Smooth muscle cell (in vitro differentiated cells): Measurements from ENCODE around the gene PTGR1. TPM values are rescaled to one million over a fixed set of nuclear protein-coding genes. Genes with fewer than 3 reads are reported as not detected.

Source experiments
- DNase-seq: peaks from one replicate; lab custom pipeline; 2025; ENCODE audit not compliant: unreplicated experiment; lab: John Stamatoyannopoulos, UW
- H2AFZ ChIP-seq: fragments of 200-600 bp; sonication (generic); 2 replicates; pipeline ENCODE4 v1.6.0; 2016; ENCODE audit warnings: antibody characterized with exemption, low read depth, mild to moderate bottlenecking
- H3F3A ChIP-seq: fragments of 200-600 bp; sonication (generic); 2 replicates; pipeline ENCODE4 v1.6.0; 2017; ENCODE audit warnings: antibody characterized with exemption, low read depth
- H3K27ac ChIP-seq: fragments of 200-600 bp; sonication (generic); 2 replicates; pipeline ENCODE4 v1.5.1; 2016; ENCODE audit warnings: low read depth, mild to moderate bottlenecking
- H3K27me3 ChIP-seq: fragments of 200-600 bp; sonication (generic); 2 replicates; pipeline ENCODE4 v1.6.1; 2016; ENCODE audit warnings: low read depth, mild to moderate bottlenecking
- H3K36me3 ChIP-seq: fragments of 200-600 bp; sonication (generic); 2 replicates; pipeline ENCODE4 v1.5.1; 2016; ENCODE audit warnings: low read depth
- H3K4me1 ChIP-seq: fragments of 200-600 bp; sonication (generic); 2 replicates; pipeline ENCODE4 v1.5.1; 2016; ENCODE audit warnings: low read depth
- H3K4me2 ChIP-seq: fragments of 200-600 bp; sonication (generic); 2 replicates; pipeline ENCODE4 v1.6.0; 2016; ENCODE audit warnings: mild to moderate bottlenecking
- H3K4me3 ChIP-seq: fragments of 200-600 bp; sonication (generic); 2 replicates; pipeline ENCODE4 v1.5.1; 2016; ENCODE audit warnings: mild to moderate bottlenecking
- H3K79me2 ChIP-seq: fragments of 200-600 bp; sonication (generic); 2 replicates; pipeline ENCODE4 v1.6.0; 2016; ENCODE audit warnings: low read depth, mild to moderate bottlenecking
- H3K9ac ChIP-seq: fragments of 200-600 bp; sonication (generic); 2 replicates; pipeline ENCODE4 v1.6.0; 2016; ENCODE audit warnings: low read depth
- H3K9me3 ChIP-seq: fragments of 200-600 bp; sonication (generic); replicated peaks from 2 replicates; pipeline ENCODE4 v1.5.1; 2016; ENCODE audit warnings: low read depth
- H4K20me1 ChIP-seq: fragments of 200-600 bp; sonication (generic); 2 replicates; pipeline ENCODE4 v1.6.0; 2016; ENCODE audit warnings: low read depth
- WGBS: methylation state at CpG from one replicate; pipeline ENCODE4 v1.1.7; 2016; ENCODE audit warnings: low lambda C conversion rate; 5-methylcytosine and 5-hydroxymethylcytosine counted together
- polyA plus RNA-seq: library from polyadenylated mRNA; unstranded; fragments of >200 nt; fragmentation: Nextera tagmentation; extraction: Ambion mirVana; gene quantifications from 2 replicates; pipeline ENCODE4 v1.2.1, GENCODE V29; 2016
- total RNA-seq: library from RNA; depleted of rRNA; stranded (reverse); fragments of >200 nt; gene quantifications from 2 replicates; pipeline ENCODE4 v1.2.3, GENCODE V29; 2014
- TF ChIP-seq, protein P1 (sequence below): fragments of 200-600 bp; sonication (generic); IDR thresholded peaks from 2 replicates; pipeline ENCODE4 v1.5.1; 2017; ENCODE audit warnings: borderline replicate concordance, mild to moderate bottlenecking, antibody characterized with exemption; ENCODE audit not compliant: insufficient read depth, poor library complexity, severe bottlenecking

The PTGR1 gene
- total and polyA plus RNA-seq, 2 experiments from 2014 or later = 70.5 to 74.4 TPM

DNA sequence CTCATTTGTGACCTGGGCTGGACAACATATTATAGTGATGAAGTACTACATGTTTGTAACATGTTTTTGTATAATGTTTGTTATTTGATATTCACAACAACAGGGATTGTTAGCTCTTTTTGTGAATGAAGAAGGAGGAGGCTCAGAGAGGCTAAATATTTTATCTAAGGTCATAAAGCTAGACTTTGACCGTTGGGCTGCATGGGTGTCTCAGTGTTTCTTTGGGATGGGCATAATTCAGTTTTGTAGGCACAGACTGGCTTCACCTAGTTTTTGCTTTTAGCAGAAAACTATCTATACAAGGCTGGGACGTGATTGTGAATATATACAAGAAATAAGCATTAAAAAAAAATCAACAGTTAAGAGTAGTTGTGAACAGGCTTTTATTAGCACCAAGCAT is 47.0 kb upstream of the PTGR1 start:
- DNase-seq = no peak
- Histone ChIP-seq H4K20me1 (peaks cover 54% of the 10 kb centered on the region), H3K27ac (no peak overlapping the region), H3K27me3 (no peaks in the 10 kb centered on the region), H3K4me2 (no peak overlapping the region), H3F3A (no peaks in the 10 kb centered on the region), H3K4me1 (no peaks in the 10 kb centered on the region), H3K4me3 (no peak overlapping the region), H3K9me3 (no peaks in the 10 kb centered on the region), H3K9ac (no peak overlapping the region), H2AFZ (no peak overlapping the region), H3K79me2 (peaks cover 38% of the 10 kb centered on the region), H3K36me3 (peaks cover 13% of the 10 kb centered on the region)
- TF ChIP-seq, protein P1, sequence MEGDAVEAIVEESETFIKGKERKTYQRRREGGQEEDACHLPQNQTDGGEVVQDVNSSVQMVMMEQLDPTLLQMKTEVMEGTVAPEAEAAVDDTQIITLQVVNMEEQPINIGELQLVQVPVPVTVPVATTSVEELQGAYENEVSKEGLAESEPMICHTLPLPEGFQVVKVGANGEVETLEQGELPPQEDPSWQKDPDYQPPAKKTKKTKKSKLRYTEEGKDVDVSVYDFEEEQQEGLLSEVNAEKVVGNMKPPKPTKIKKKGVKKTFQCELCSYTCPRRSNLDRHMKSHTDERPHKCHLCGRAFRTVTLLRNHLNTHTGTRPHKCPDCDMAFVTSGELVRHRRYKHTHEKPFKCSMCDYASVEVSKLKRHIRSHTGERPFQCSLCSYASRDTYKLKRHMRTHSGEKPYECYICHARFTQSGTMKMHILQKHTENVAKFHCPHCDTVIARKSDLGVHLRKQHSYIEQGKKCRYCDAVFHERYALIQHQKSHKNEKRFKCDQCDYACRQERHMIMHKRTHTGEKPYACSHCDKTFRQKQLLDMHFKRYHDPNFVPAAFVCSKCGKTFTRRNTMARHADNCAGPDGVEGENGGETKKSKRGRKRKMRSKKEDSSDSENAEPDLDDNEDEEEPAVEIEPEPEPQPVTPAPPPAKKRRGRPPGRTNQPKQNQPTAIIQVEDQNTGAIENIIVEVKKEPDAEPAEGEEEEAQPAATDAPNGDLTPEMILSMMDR = no peak
- 95% methylated on average over 2 of the region's 2 CpGs for WGBS

DNA sequence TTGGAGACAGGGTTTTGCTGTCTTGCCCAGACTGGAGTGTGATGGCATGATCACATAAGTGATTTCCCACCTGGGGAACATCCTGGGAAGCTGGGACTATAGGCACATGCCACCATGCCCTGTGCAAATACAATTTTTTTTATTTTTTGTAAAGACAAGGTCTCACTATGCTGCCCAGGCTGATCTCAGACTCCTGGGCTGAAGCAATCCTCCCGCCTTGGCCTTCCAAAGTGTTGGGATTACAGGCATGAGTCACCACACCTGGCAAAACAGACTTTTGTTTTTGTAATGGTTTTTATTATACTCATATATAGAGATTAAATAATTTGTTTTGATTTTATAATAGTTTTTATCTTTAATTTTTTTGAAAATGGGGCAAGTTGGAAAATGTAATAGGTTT is 46.4 kb upstream of the PTGR1 start:
- TF ChIP-seq, protein P1 = no peak
- no peak overlapping the region for H3K4me2 ChIP-seq
- no peaks in the 10 kb centered on the region for H3K9me3 ChIP-seq
- DNase-seq = no peak
- H3K4me3 ChIP-seq = no peak overlapping the region
- H3K27ac ChIP-seq = no peak overlapping the region
- H3K36me3 ChIP-seq = peaks cover 13% of the 10 kb centered on the region
- 97% methylated on average over 1 of the region's 1 CpG for WGBS
- H3F3A ChIP-seq = no peaks in the 10 kb centered on the region
- H3K27me3 ChIP-seq = no peaks in the 10 kb centered on the region
- no peaks in the 10 kb centered on the region for H3K4me1 ChIP-seq
- H3K79me2 ChIP-seq = peaks cover 38% of the 10 kb centered on the region
- H4K20me1 ChIP-seq = peaks cover 49% of the 10 kb centered on the region
- H3K9ac ChIP-seq = no peak overlapping the region
- no peak overlapping the region for H2AFZ ChIP-seq

DNA sequence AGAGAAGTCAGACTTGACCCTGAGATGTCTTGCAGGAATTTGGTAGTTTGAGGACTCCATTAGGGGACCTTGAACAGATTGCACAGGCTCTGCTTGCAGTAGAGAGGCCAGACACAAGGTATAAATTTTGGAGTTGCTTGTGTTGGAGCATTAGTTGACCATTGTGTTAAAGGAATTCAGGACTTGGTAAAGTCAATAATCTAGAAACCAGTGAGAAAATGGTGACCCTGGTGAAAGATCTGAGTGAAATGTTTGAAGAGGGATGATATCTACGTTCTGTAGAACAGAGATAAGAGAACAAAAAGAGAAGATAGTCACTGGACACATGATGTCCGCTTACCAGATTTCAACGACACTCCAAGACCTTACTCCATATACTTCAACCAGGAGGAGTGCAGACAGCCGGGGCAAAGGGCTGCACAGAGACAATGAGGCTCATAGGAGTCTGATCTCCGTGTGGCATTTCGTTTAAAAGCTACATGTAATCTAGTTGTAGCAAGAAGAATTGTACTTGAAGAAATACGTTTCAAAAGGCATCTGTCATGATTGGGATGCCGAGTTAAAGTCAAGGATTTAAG is 44.8 kb upstream of the PTGR1 start:
- Histone ChIP-seq H3K27me3 (no peaks in the 10 kb centered on the region), H3K36me3 (peaks cover 9% of the 10 kb centered on the region), H3K9me3 (no peaks in the 10 kb centered on the region), H3F3A (no peaks in the 10 kb centered on the region), H3K27ac (no peak overlapping the region), H3K4me2 (no peak overlapping the region), H3K4me1 (no peaks in the 10 kb centered on the region), H2AFZ (no peak overlapping the region), H3K9ac (no peak overlapping the region), H3K79me2 (peaks cover 43% of the 10 kb centered on the region), H4K20me1 (peaks cover 48% of the 10 kb centered on the region), H3K4me3 (no peak overlapping the region)
- WGBS = 97% methylated on average over 8 of the region's 8 CpGs
- TF ChIP-seq, protein P1 = no peak
- no peak for DNase-seq

DNA sequence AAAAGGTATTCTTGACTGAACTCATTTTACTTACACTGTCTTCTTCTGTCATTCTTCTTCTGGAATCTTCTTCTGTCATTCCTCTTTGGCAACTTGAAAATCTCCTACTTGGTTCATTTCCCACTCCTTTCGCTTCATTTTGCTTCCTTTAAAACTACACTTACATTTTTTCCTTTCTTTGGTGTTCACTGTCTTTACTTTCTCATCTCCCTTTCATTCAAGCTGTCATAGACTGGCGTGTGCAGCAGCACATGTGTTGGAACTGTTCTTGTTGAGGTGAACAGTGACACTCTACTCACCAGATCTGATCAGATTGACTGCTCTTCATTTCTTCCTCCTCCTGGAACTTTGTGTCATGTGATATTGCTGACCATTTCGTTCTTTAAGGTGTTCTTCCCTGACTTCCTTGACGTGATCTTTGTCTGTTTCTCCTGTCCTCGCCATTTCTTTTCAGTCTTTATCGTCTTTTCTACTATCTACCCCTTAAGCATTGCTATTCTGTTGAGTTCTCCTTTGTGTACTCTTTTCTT is 38.0 kb upstream of the PTGR1 start:
- Histone ChIP-seq H3F3A (peaks cover 9% of the 10 kb centered on the region), H3K9me3 (no peaks in the 10 kb centered on the region), H3K79me2 (peaks cover 74% of the 10 kb centered on the region), H3K27ac (peak overlapping the region; percentile 10), H3K4me3 (no peak overlapping the region), H2AFZ (no peak overlapping the region), H3K4me1 (peaks cover 10% of the 10 kb centered on the region), H3K9ac (no peak overlapping the region), H3K36me3 (no peaks in the 10 kb centered on the region), H4K20me1 (peaks cover 73% of the 10 kb centered on the region), H3K27me3 (no peaks in the 10 kb centered on the region), H3K4me2 (no peak overlapping the region)
- DNase-seq = no peak
- TF ChIP-seq, protein P1 = no peak
- WGBS = 85% methylated on average over 6 of the region's 6 CpGs
